Nephron (organoid): Measurements from ENCODE around the gene GUK1.

ENCODE experiments used
- H3K27ac Mint-ChIP-seq, 3 experiments: 2 replicates each; pipeline ENCODE4 v1.8.0; 2020; ENCODE audit warnings: mixed read lengths in 3 of 3, mild to moderate bottlenecking in 2 of 3, moderate library complexity in 1 of 3
- H3K27me3 Mint-ChIP-seq: 2 replicates; pipeline ENCODE4 v1.8.0; 2021; ENCODE audit warnings: low read depth, mild to moderate bottlenecking, moderate library complexity, mixed read lengths
- H3K36me3 Mint-ChIP-seq: 2 replicates; pipeline ENCODE4 v1.8.0; 2020; ENCODE audit warnings: low read depth, mixed read lengths
- H3K4me1 Mint-ChIP-seq: 2 replicates; pipeline ENCODE4 v1.8.0; 2020; ENCODE audit warnings: mixed read lengths
- H3K4me3 Mint-ChIP-seq, 3 experiments: 2 replicates each; pipeline ENCODE4 v1.8.0; 2020; ENCODE audit warnings: mild to moderate bottlenecking in 3 of 3, mixed read lengths in 3 of 3, moderate library complexity in 2 of 3
- H3K9me3 Mint-ChIP-seq: 2 replicates; pipeline ENCODE4 v1.8.0; 2020; ENCODE audit warnings: mixed read lengths
- CTCF ChIP-seq, 3 experiments: fragments of 200-600 bp; sonication (generic); IDR thresholded peaks; one replicate each; pipeline ENCODE4 v1.5.0; 2021; ENCODE audit warnings: antibody characterized with exemption in 3 of 3; ENCODE audit not compliant: unreplicated experiment in 3 of 3

The GUK1 gene

GRCh38 chr1:228148196-228148861 lies 8.2 kb downstream of the GUK1 start:
- Mint-ChIP-seq H3K4me3 (no peak overlapping the region), H3K4me1 (peaks cover 8% of the 10 kb centered on the region), H3K27me3 (no peaks in the 10 kb centered on the region), H3K27ac (no peak overlapping the region), H3K9me3 (no peaks in the 10 kb centered on the region), H3K36me3 (no peaks in the 10 kb centered on the region)
- no peak for TF ChIP-seq CTCF (IDR thresholded peaks at IDR 0.05; ENCODE audit: unreplicated experiment in 3 of 3)

GRCh38 chr1:228148935-228149405 lies 8.9 kb downstream of the GUK1 start:
- Mint-ChIP-seq H3K27ac (no peak overlapping the region), H3K9me3 (no peaks in the 10 kb centered on the region), H3K36me3 (no peaks in the 10 kb centered on the region), H3K27me3 (no peaks in the 10 kb centered on the region), H3K4me1 (peaks cover 1% of the 10 kb centered on the region), H3K4me3 (no peak overlapping the region)
- TF ChIP-seq CTCF (IDR thresholded peaks at IDR 0.05; ENCODE audit: unreplicated experiment in 3 of 3), result no peak

GRCh38 chr1:228149406-228150119 lies 9.5 kb downstream of the GUK1 start, which contains the start of gene GJC2:
Gene GJC2, plus strand, starts transcription at chr1:228149930. Its CDS starts 7,829 bp downstream, at chr1:228157759.
- Mint-ChIP-seq H3K27ac (peak within 1 kb of the TSS in 2 of 3 experiments; percentile 46 to 89), H3K4me1 (no peaks in the 10 kb centered on the region), H3K36me3 (no peaks in the 10 kb centered on the region), H3K27me3 (no peaks in the 10 kb centered on the region), H3K4me3 (peak within 1 kb of the TSS in 1 of 3 experiments; percentile 41), H3K9me3 (no peaks in the 10 kb centered on the region)
- TF ChIP-seq CTCF (IDR thresholded peaks at IDR 0.05; ENCODE audit: unreplicated experiment in 3 of 3), result no peak

GRCh38 chr1:228150120-228150460 lies 10.0 kb downstream of the GUK1 start:
- H3K27ac Mint-ChIP-seq, result peak overlapping the region in 2 of 3 experiments; percentile 44 to 89
- no peaks in the 10 kb centered on the region for H3K27me3 Mint-ChIP-seq
- peak overlapping the region in 1 of 3 experiments; percentile 41 for H3K4me3 Mint-ChIP-seq
- H3K4me1 Mint-ChIP-seq, result no peaks in the 10 kb centered on the region
- H3K36me3 Mint-ChIP-seq, result no peaks in the 10 kb centered on the region
- no peak for TF ChIP-seq CTCF (IDR thresholded peaks at IDR 0.05; ENCODE audit: unreplicated experiment in 3 of 3)
- H3K9me3 Mint-ChIP-seq, result no peaks in the 10 kb centered on the region

- no peaks in the 10 kb centered on the region for H3K36me3 Mint-ChIP-seq
- no peak overlapping the region for H3K4me3 Mint-ChIP-seq
- no peaks in the 10 kb centered on the region for H3K4me1 Mint-ChIP-seq
- peak overlapping the region in 2 of 3 experiments; percentile 46 to 89 for H3K27ac Mint-ChIP-seq
- no peaks in the 10 kb centered on the region for H3K9me3 Mint-ChIP-seq
- TF ChIP-seq CTCF (IDR thresholded peaks at IDR 0.05; ENCODE audit: unreplicated experiment in 3 of 3), result no peak
- no peaks in the 10 kb centered on the region for H3K27me3 Mint-ChIP-seq
Observed at GRCh38 chr1:228150461-228151179, 10.5 kb downstream of the GUK1 start.
